ENCODE data around the gene SLC6A5.

- TF ChIP-seq, protein P1, sequence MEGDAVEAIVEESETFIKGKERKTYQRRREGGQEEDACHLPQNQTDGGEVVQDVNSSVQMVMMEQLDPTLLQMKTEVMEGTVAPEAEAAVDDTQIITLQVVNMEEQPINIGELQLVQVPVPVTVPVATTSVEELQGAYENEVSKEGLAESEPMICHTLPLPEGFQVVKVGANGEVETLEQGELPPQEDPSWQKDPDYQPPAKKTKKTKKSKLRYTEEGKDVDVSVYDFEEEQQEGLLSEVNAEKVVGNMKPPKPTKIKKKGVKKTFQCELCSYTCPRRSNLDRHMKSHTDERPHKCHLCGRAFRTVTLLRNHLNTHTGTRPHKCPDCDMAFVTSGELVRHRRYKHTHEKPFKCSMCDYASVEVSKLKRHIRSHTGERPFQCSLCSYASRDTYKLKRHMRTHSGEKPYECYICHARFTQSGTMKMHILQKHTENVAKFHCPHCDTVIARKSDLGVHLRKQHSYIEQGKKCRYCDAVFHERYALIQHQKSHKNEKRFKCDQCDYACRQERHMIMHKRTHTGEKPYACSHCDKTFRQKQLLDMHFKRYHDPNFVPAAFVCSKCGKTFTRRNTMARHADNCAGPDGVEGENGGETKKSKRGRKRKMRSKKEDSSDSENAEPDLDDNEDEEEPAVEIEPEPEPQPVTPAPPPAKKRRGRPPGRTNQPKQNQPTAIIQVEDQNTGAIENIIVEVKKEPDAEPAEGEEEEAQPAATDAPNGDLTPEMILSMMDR (conservative IDR thresholded peaks at IDR 0.05; ENCODE audit: low read depth, low read length), result no peak
- TF ChIP-seq EZH2 (IDR thresholded peaks at IDR 0.05; ENCODE audit: low read length, unreplicated experiment) (no peak), EZH2phosphoT487 (IDR thresholded peaks at IDR 0.05; ENCODE audit: borderline replicate concordance, low read length) (no peak)
Observed at GRCh38 chr11:20620988-20621387, 21.6 kb downstream of the SLC6A5 start.

All from PC-3 (cell line).